NOMO-1 treated with dmso at 0.1 percent for 144 hours (cell line): Measurements from ENCODE around the gene LDLRAD1.
"Not testable (repeated sequence)": the region's sequence is repeated elsewhere in the genome, so short reads cannot be mapped to it uniquely, and the experiment has no call there.

Source experiments
- DNase-seq: peaks from one replicate; lab custom pipeline; 2025; ENCODE audit not compliant: unreplicated experiment; lab: John Stamatoyannopoulos, UW

Gene LDLRAD1

GRCh38 chr1:54017979-54018378 is at the start of gene LDLRAD1:
TSS of gene LDLRAD1 (minus strand) at chr1:54018186. CDS start at chr1:54018112, 74 bp downstream.
- DNase-seq, result no peak

GRCh38 chr1:54064299-54064698 is 46.3 kb upstream of the LDLRAD1 start:
- no peak for DNase-seq

GRCh38 chr1:54054438-54054749 is 36.4 kb upstream of the LDLRAD1 start:
- DNase-seq, result no peak

GRCh38 chr1:54053745-54054437 is 35.9 kb upstream of the LDLRAD1 start:
- DNase-seq, result no peak

- peak; percentile 99 for DNase-seq
Measured at GRCh38 chr1:54052934-54053744, 35.2 kb upstream of the LDLRAD1 start, which contains the start of the genes TCEANC2 and TMEM59. TSS of gene TCEANC2 (plus strand) at chr1:54053608. CDS start at chr1:54054423, 815 bp downstream. TSS of gene TMEM59 (minus strand) at chr1:54053204. CDS start at chr1:54053188, 16 bp downstream.

- no peak for DNase-seq
Measured at GRCh38 chr1:54052431-54052933, 34.5 kb upstream of the LDLRAD1 start.

GRCh38 chr1:54051933-54052430 is 34.0 kb upstream of the LDLRAD1 start:
- DNase-seq, result no peak

- DNase-seq, result not testable (repeated sequence)
Measured at GRCh38 chr1:54050435-54050834, 32.4 kb upstream of the LDLRAD1 start.

GRCh38 chr1:54047384-54048305 is 29.7 kb upstream of the LDLRAD1 start:
- DNase-seq, result no peak

- DNase-seq, result no peak
Measured at GRCh38 chr1:54046671-54047383, 28.8 kb upstream of the LDLRAD1 start.

- no peak for DNase-seq
Measured at GRCh38 chr1:54045496-54045895, 27.5 kb upstream of the LDLRAD1 start.

GRCh38 chr1:54041806-54042205 is 23.8 kb upstream of the LDLRAD1 start:
- no peak for DNase-seq

- no peak for DNase-seq
Measured at GRCh38 chr1:54037476-54037875, 19.5 kb upstream of the LDLRAD1 start.

GRCh38 chr1:54028306-54029251 is 10.6 kb upstream of the LDLRAD1 start:
- no peak for DNase-seq

GRCh38 chr1:54027848-54028247 is 9.9 kb upstream of the LDLRAD1 start:
- DNase-seq, result no peak

- not testable (repeated sequence) for DNase-seq
Measured at GRCh38 chr1:54024811-54025210, 6.8 kb upstream of the LDLRAD1 start.

GRCh38 chr1:54024358-54024757 is 6.4 kb upstream of the LDLRAD1 start:
- DNase-seq, result no peak

GRCh38 chr1:54019562-54020176 is 1.7 kb upstream of the LDLRAD1 start:
- DNase-seq, result not testable (repeated sequence)

GRCh38 chr1:54018635-54019034 is 649 bp upstream of the LDLRAD1 start:
- no peak for DNase-seq
